Measurements from ENCODE around the gene MED13L.
"Not testable (repeated sequence)": the region's sequence is repeated elsewhere in the genome, so short reads cannot be mapped to it uniquely, and the experiment has no call there.

The MED13L gene

DNA sequence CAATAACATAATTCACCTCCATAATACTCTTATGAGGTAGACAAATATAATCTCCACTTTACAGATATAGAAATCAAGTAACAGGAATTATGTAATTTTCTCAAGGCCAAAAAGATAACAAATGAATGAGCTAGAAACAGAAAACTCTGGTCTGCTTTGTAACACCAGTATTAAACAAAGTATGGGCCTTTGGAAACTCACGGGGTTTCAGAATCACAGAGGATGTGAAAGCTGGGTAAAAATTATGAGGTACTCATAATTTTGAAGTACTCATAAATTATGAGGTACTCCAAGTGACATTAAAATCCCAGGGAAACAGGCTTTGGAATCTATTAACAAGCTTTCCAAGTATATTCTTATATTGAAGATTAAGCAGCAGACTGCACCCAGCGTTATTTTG, 140.2 kb downstream of the MED13L start:
- H3K36me3 ChIP-seq (ENCODE audit: control insufficient read depth, insufficient read depth, low read length) = no peaks in the 10 kb centered on the region
- no peak overlapping the region for H3K9ac ChIP-seq (ENCODE audit: low read length)
- peaks cover 9% of the 10 kb centered on the region for H3K4me1 ChIP-seq (ENCODE audit: control insufficient read depth, insufficient read depth, low read length)
- H3K4me3 ChIP-seq (ENCODE audit: low read length) = no peak overlapping the region
- H3K9me3 ChIP-seq (ENCODE audit: control insufficient read depth, low read length) = no peaks in the 10 kb centered on the region
- H3K27me3 ChIP-seq (ENCODE audit: control insufficient read depth, insufficient read depth, low read length) = no peaks in the 10 kb centered on the region

- Histone ChIP-seq H3K4me3 (ENCODE audit: low read length) (no peak overlapping the region), H3K27me3 (ENCODE audit: control insufficient read depth, insufficient read depth, low read length) (no peaks in the 10 kb centered on the region), H3K36me3 (ENCODE audit: control insufficient read depth, insufficient read depth, low read length) (no peaks in the 10 kb centered on the region)
Observed at GRCh38 chr12:116136340-116136739, 141.2 kb downstream of the MED13L start.

GRCh38 chr12:116135209-116135930, 142.1 kb downstream of the MED13L start:
- H3K27me3 ChIP-seq (ENCODE audit: control insufficient read depth, insufficient read depth, low read length) = no peaks in the 10 kb centered on the region
- peaks cover 14% of the 10 kb centered on the region for H3K4me1 ChIP-seq (ENCODE audit: control insufficient read depth, insufficient read depth, low read length)
- no peaks in the 10 kb centered on the region for H3K36me3 ChIP-seq (ENCODE audit: control insufficient read depth, insufficient read depth, low read length)
- H3K4me3 ChIP-seq (ENCODE audit: low read length) = no peak overlapping the region
- H3K9me3 ChIP-seq (ENCODE audit: control insufficient read depth, low read length) = no peaks in the 10 kb centered on the region
- no peak overlapping the region for H3K9ac ChIP-seq (ENCODE audit: low read length)

More at GRCh38 chr12:116136340-116136739, 141.2 kb downstream of the MED13L start:
- Histone ChIP-seq H3K9me3 (ENCODE audit: control insufficient read depth, low read length) (no peaks in the 10 kb centered on the region), H3K9ac (ENCODE audit: low read length) (no peak overlapping the region), H3K4me1 (ENCODE audit: control insufficient read depth, insufficient read depth, low read length) (peaks cover 11% of the 10 kb centered on the region)

- Histone ChIP-seq H3K4me3 (ENCODE audit: low read length) (no peak overlapping the region), H3K9ac (ENCODE audit: low read length) (peak overlapping the region; percentile 12), H3K4me1 (ENCODE audit: control insufficient read depth, insufficient read depth, low read length) (peaks cover 14% of the 10 kb centered on the region)
Observed at GRCh38 chr12:116133636-116134214, 143.8 kb downstream of the MED13L start.

GRCh38 chr12:116133149-116133548, 144.3 kb downstream of the MED13L start:
- Histone ChIP-seq H3K27me3 (ENCODE audit: control insufficient read depth, insufficient read depth, low read length) (no peaks in the 10 kb centered on the region), H3K4me3 (ENCODE audit: low read length) (no peak overlapping the region), H3K9me3 (ENCODE audit: control insufficient read depth, low read length) (no peaks in the 10 kb centered on the region), H3K36me3 (ENCODE audit: control insufficient read depth, insufficient read depth, low read length) (no peaks in the 10 kb centered on the region), H3K9ac (ENCODE audit: low read length) (peak overlapping the region; percentile 12), H3K4me1 (ENCODE audit: control insufficient read depth, insufficient read depth, low read length) (peaks cover 14% of the 10 kb centered on the region)

More at GRCh38 chr12:116133636-116134214, 143.8 kb downstream of the MED13L start:
- Histone ChIP-seq H3K36me3 (ENCODE audit: control insufficient read depth, insufficient read depth, low read length) (no peaks in the 10 kb centered on the region), H3K9me3 (ENCODE audit: control insufficient read depth, low read length) (no peaks in the 10 kb centered on the region), H3K27me3 (ENCODE audit: control insufficient read depth, insufficient read depth, low read length) (no peaks in the 10 kb centered on the region)

DNA sequence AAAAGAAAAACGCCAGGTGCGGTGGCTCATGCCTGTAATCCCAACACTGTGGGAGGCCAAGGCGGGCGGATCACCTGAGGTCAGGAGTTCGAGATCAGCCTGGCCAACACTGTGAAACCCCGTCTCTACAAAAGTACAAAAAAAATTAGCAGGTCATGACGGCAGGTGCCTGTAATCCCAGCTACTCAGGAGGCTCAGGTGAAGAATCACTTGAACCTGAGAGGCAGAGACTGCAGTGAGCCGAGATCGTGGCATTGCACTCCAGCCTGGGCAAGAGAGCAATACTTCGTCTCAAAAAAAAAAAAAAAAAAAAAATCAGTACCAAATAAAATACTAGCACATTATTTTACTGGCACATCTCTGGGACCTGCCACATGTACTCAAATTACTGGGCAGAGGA, 145.5 kb downstream of the MED13L start:
- peaks cover 14% of the 10 kb centered on the region for H3K4me1 ChIP-seq (ENCODE audit: control insufficient read depth, insufficient read depth, low read length)

GRCh38 chr12:116131176-116131575, 146.3 kb downstream of the MED13L start:
- no peak overlapping the region for H3K4me3 ChIP-seq (ENCODE audit: low read length)
- H3K9ac ChIP-seq (ENCODE audit: low read length) = no peak overlapping the region
- H3K36me3 ChIP-seq (ENCODE audit: control insufficient read depth, insufficient read depth, low read length) = no peaks in the 10 kb centered on the region
- no peaks in the 10 kb centered on the region for H3K9me3 ChIP-seq (ENCODE audit: control insufficient read depth, low read length)
- peaks cover 14% of the 10 kb centered on the region for H3K4me1 ChIP-seq (ENCODE audit: control insufficient read depth, insufficient read depth, low read length)
- no peaks in the 10 kb centered on the region for H3K27me3 ChIP-seq (ENCODE audit: control insufficient read depth, insufficient read depth, low read length)

More for the DNA sequence above, 145.5 kb downstream of the MED13L start:
- not testable (repeated sequence) for H3K4me3 ChIP-seq (ENCODE audit: low read length); H3K9me3 ChIP-seq (ENCODE audit: control insufficient read depth, low read length); H3K9ac ChIP-seq (ENCODE audit: low read length); H3K36me3 ChIP-seq (ENCODE audit: control insufficient read depth, insufficient read depth, low read length); H3K27me3 ChIP-seq (ENCODE audit: control insufficient read depth, insufficient read depth, low read length)

- Histone ChIP-seq H3K27me3 (ENCODE audit: control insufficient read depth, insufficient read depth, low read length) (no peaks in the 10 kb centered on the region), H3K9me3 (ENCODE audit: control insufficient read depth, low read length) (no peaks in the 10 kb centered on the region), H3K4me3 (ENCODE audit: low read length) (no peak overlapping the region), H3K36me3 (ENCODE audit: control insufficient read depth, insufficient read depth, low read length) (no peaks in the 10 kb centered on the region), H3K4me1 (ENCODE audit: control insufficient read depth, insufficient read depth, low read length) (peaks cover 14% of the 10 kb centered on the region), H3K9ac (ENCODE audit: low read length) (no peak overlapping the region)
Observed at GRCh38 chr12:116130431-116130830, 147.1 kb downstream of the MED13L start.

DNA sequence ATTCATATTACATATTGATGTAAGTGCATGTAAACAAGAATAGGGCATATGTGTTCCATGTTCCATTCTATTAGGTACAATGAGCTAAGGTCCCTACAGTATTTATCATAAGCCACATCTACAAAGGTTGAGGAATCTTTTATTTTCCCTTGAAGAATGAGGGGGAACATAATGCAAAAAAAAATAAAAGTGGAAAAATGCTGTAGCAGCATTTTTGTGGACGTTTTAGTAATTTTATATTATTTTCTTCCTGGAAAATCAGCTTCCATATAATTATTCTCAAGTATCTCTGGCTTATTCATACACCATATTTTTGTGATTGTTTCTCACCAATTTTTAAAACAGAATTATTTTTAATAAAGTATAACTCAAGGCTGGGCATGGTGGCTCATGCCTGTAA, 148.7 kb downstream of the MED13L start:
- Histone ChIP-seq H3K4me3 (ENCODE audit: low read length) (no peak overlapping the region), H3K9ac (ENCODE audit: low read length) (no peak overlapping the region), H3K27me3 (ENCODE audit: control insufficient read depth, insufficient read depth, low read length) (no peaks in the 10 kb centered on the region), H3K36me3 (ENCODE audit: control insufficient read depth, insufficient read depth, low read length) (no peaks in the 10 kb centered on the region), H3K9me3 (ENCODE audit: control insufficient read depth, low read length) (no peaks in the 10 kb centered on the region), H3K4me1 (ENCODE audit: control insufficient read depth, insufficient read depth, low read length) (peaks cover 16% of the 10 kb centered on the region)

- Histone ChIP-seq H3K4me1 (ENCODE audit: control insufficient read depth, insufficient read depth, low read length) (peaks cover 13% of the 10 kb centered on the region), H3K9ac (ENCODE audit: low read length) (no peak overlapping the region), H3K36me3 (ENCODE audit: control insufficient read depth, insufficient read depth, low read length) (no peaks in the 10 kb centered on the region), H3K9me3 (ENCODE audit: control insufficient read depth, low read length) (no peaks in the 10 kb centered on the region), H3K4me3 (ENCODE audit: low read length) (no peak overlapping the region), H3K27me3 (ENCODE audit: control insufficient read depth, insufficient read depth, low read length) (no peaks in the 10 kb centered on the region)
Observed at GRCh38 chr12:116127859-116128258, 149.6 kb downstream of the MED13L start.

GRCh38 chr12:116126610-116127009, 150.9 kb downstream of the MED13L start:
- Histone ChIP-seq H3K4me3 (ENCODE audit: low read length) (no peak overlapping the region), H3K27me3 (ENCODE audit: control insufficient read depth, insufficient read depth, low read length) (no peaks in the 10 kb centered on the region), H3K9me3 (ENCODE audit: control insufficient read depth, low read length) (no peaks in the 10 kb centered on the region), H3K9ac (ENCODE audit: low read length) (no peak overlapping the region), H3K36me3 (ENCODE audit: control insufficient read depth, insufficient read depth, low read length) (no peaks in the 10 kb centered on the region), H3K4me1 (ENCODE audit: control insufficient read depth, insufficient read depth, low read length) (peaks cover 13% of the 10 kb centered on the region)

DNA sequence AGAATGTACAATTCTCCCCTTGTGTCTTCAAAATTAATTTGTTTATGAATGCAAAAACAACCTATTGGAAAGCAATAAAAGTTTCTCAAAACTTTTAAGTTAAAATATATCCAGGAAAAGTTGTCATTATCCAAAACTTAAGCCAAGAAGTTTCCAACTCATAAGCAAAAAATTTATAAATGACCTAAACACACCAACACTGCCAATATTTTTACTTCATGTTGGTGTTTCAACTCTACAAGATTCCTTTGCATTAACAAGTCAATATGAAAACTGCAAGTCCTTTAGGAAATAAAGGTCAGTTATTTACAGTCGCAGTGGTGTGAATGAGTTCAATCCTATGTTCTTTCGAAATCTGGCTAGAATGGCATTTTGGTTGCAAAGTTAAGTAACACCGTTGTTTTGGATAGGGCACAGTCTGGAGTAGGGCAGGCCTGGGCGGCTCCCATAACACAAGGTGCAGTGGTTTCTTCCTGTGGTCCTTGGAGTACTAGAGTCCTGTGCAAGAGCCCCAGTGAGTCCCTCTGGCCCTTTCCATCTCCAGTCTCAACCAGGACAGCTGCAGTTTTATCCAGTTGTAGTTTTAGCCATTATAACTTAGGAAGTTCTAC, 151.4 kb downstream of the MED13L start:
- Histone ChIP-seq H3K36me3 (ENCODE audit: control insufficient read depth, insufficient read depth, low read length) (no peaks in the 10 kb centered on the region), H3K9ac (ENCODE audit: low read length) (no peak overlapping the region), H3K9me3 (ENCODE audit: control insufficient read depth, low read length) (no peaks in the 10 kb centered on the region), H3K4me1 (ENCODE audit: control insufficient read depth, insufficient read depth, low read length) (peaks cover 8% of the 10 kb centered on the region), H3K4me3 (ENCODE audit: low read length) (no peak overlapping the region), H3K27me3 (ENCODE audit: control insufficient read depth, insufficient read depth, low read length) (no peaks in the 10 kb centered on the region)

All from mucosa of stomach (tissue), 1 donor.